HepG2 (cell line): Measurements from ENCODE around the gene CABP2. TPM values are rescaled to one million over a fixed set of nuclear protein-coding genes. Genes with fewer than 3 reads are reported as not detected.

Source experiments
- CREM ChIP-seq, 2 experiments: sonication (generic) in 1 of 2; formaldehyde crosslinking in 1 of 2; IDR thresholded peaks; 2 replicates each; pipeline versions ENCODE4 v1.4.0 to v1.6.1; 2016 to 2020; ENCODE audit warnings: antibody characterized with exemption in 1 of 2, mild to moderate bottlenecking in 1 of 2, missing genetic modification reagents in 1 of 2
- ETV6 ChIP-seq: sonication (generic); formaldehyde crosslinking; conservative IDR thresholded peaks from 2 replicates; pipeline ENCODE4 v1.4.0; 2020; ENCODE audit warnings: missing genetic modification reagents
- MLXIP ChIP-seq: sonication (generic); formaldehyde crosslinking; IDR thresholded peaks from 2 replicates; pipeline ENCODE4 v1.9.0; 2021; ENCODE audit warnings: missing genetic modification reagents, borderline replicate concordance
- USF2 ChIP-seq, 2 experiments: sonication (generic) in 1 of 2; formaldehyde crosslinking in 1 of 2; IDR thresholded peaks; 2 replicates each; pipeline versions ENCODE4 v1.5.1 to v1.6.1; 2011 to 2020; ENCODE audit warnings: borderline replicate concordance in 1 of 2, low read depth in 1 of 2, low read length in 1 of 2, mild to moderate bottlenecking in 1 of 2, missing genetic modification reagents in 1 of 2, moderate library complexity in 1 of 2
- ZSCAN9 ChIP-seq: IDR thresholded peaks from 2 replicates; pipeline ENCODE4 v1.6.1; 2016; ENCODE audit warnings: borderline replicate concordance
- polyA plus RNA-seq, 8 experiments: library from polyadenylated mRNA; depleted of rRNA in 3 of 8; stranded (reverse) in 7 of 8; unstranded in 1 of 8; fragments of >200 nt; fragmentation: Illumina TruSeq in 4 of 8; extraction: Trizol in 4 of 8; gene quantifications; 2 replicates each; pipeline versions ENCODE4 v1.2.1 to v1.2.3, GENCODE V29; 2011 to 2016; ENCODE audit warnings: low read depth in 4 of 8, missing spikeins in 1 of 8, mixed read lengths in 1 of 8; ENCODE audit not compliant: insufficient read depth in 1 of 8
- total RNA-seq, 5 experiments: library from RNA; depleted of rRNA; stranded (reverse); fragments of >200 nt; fragmentation: Illumina TruSeq; extraction: Trizol; gene quantifications; 2 replicates each; pipeline ENCODE4 v1.2.3, GENCODE V29; 2016; ENCODE audit warnings: low read depth in 1 of 5

The CABP2 gene
- total and polyA plus RNA-seq, 2 of the 13 experiments (the other 11 are each of a cell fraction or from before 2014, with no cell fraction given) = not detected

GRCh38 chr11:67493548-67494370, 29.5 kb downstream of the CABP2 start (continued):
- TF ChIP-seq USF2 (IDR thresholded peaks at IDR 0.05; ENCODE audit: low read depth, low read length) (no peak), USF2 (CRISPR knock-in tag; IDR thresholded peaks at IDR 0.05; ENCODE audit: borderline replicate concordance) (no peak), MLXIP (CRISPR knock-in tag) (no peak), ETV6 (CRISPR knock-in tag) (no peak), CREM (IDR thresholded peaks at IDR 0.05) (no peak), CREM (CRISPR knock-in tag; IDR thresholded peaks at IDR 0.05) (no peak), ZSCAN9 (CRISPR knock-in tag) (no peak)
- TF ChIP-seq, all 625 proteins: peak for 0
